Gastroesophageal sphincter (tissue), 4 donors: ENCODE measurements around the gene KRTAP10-2. TPM values are rescaled to one million over a fixed set of nuclear protein-coding genes. Genes with fewer than 3 reads are reported as not detected.
"Not testable (repeated sequence)": the region's sequence is repeated elsewhere in the genome, so short reads cannot be mapped to it uniquely, and the experiment has no call there.

Source experiments
- ATAC-seq: fragments of 150-250 bp; one replicate; pipeline ENCODE4 v1.9.1; 2016; ENCODE audit warnings: mild to moderate bottlenecking, moderate library complexity
- H3K27ac ChIP-seq, 4 donors: fragments of 200-600 bp; sonication (generic) in 3 of 4; 1 replicate in 3 of 4; 2 replicates in 1 of 4; pipeline ENCODE4 v1.5.1; 2016 to 2019
- H3K27me3 ChIP-seq: fragments of 200-600 bp; sonication (generic); one replicate; pipeline ENCODE4 v1.5.1; 2019
- H3K36me3 ChIP-seq, 2 donors: fragments of 200-600 bp; sonication (generic); one replicate each; pipeline ENCODE4 v1.5.1; 2019; ENCODE audit warnings: control low read depth in 1 of 2
- H3K4me1 ChIP-seq, 3 donors: fragments of 200-600 bp; sonication (generic); 1 replicate in 2 of 3; 2 replicates in 1 of 3; pipeline ENCODE4 v1.5.1; 2016 to 2019; ENCODE audit warnings: control low read depth in 2 of 3
- H3K4me3 ChIP-seq, 2 donors: fragments of 200-600 bp; sonication (generic); one replicate each; pipeline ENCODE4 v1.5.1; 2019; ENCODE audit warnings: mild to moderate bottlenecking in 1 of 2, moderate library complexity in 1 of 2
- H3K9me3 ChIP-seq, 3 donors: fragments of 200-600 bp; sonication (generic); one replicate each; pipeline ENCODE4 v1.5.1; 2017 to 2019; ENCODE audit warnings: control low read depth in 2 of 3
- CTCF ChIP-seq, 4 experiments: fragments of 200-600 bp in 2 of 4; fragments of 450-650 bp in 2 of 4; sonication (generic) in 1 of 4; IDR thresholded peaks; one replicate each; pipeline ENCODE4 v1.5.1; 2017 to 2019; ENCODE audit warnings: antibody characterized with exemption in 4 of 4, mild to moderate bottlenecking in 2 of 4, moderate library complexity in 2 of 4
- EP300 ChIP-seq: sonication (generic); formaldehyde crosslinking; IDR thresholded peaks from one replicate; pipeline ENCODE4 v1.6.1; 2017; ENCODE audit warnings: antibody characterized with exemption, mild to moderate bottlenecking
- POLR2A ChIP-seq, 2 donors: fragments of 450-650 bp; IDR thresholded peaks; one replicate each; pipeline ENCODE4 v1.6.1; 2017; ENCODE audit warnings: antibody characterized with exemption in 2 of 2, mild to moderate bottlenecking in 2 of 2, moderate library complexity in 1 of 2
- POLR2AphosphoS5 ChIP-seq: sonication (generic); formaldehyde crosslinking; IDR thresholded peaks from one replicate; pipeline ENCODE4 v1.6.1; 2017; ENCODE audit warnings: antibody characterized with exemption
- WGBS, 2 donors: methylation state at CpG; one replicate each; pipeline ENCODE4 v1.1.5; 2018; ENCODE audit warnings: low coverage in 1 of 2; 5-methylcytosine and 5-hydroxymethylcytosine counted together
- total RNA-seq, 4 donors: library from RNA; depleted of rRNA; stranded (reverse); fragments of >200 nt; gene quantifications; one replicate each; pipeline ENCODE4 v1.1.0, GENCODE V29; 2016

Gene KRTAP10-2
- total RNA-seq, 4 donors from 2014 or later, result not detected

- H3K27me3 ChIP-seq, result peaks cover 37% of the 10 kb centered on the region
- TF ChIP-seq CTCF (IDR thresholded peaks at IDR 0.05) (no peak), POLR2AphosphoS5 (no peak), EP300 (no peak)
- ATAC-seq, result no peak
- H3K4me1 ChIP-seq, result peaks cover 0 to 4% (median 0%) of the 10 kb centered on the region in 3 donors
- H3K9me3 ChIP-seq, result peaks cover 0 to 40% (median 0%) of the 10 kb centered on the region in 3 donors
- H3K4me3 ChIP-seq, result no peak overlapping the region
- WGBS, 2 donors, result 60 to 70% methylated on average over 6 of the region's 6 CpGs
- H3K27ac ChIP-seq, result no peak overlapping the region
- H3K36me3 ChIP-seq, result no peaks in the 10 kb centered on the region
Measured at GRCh38 chr21:44583800-44584147, 32.5 kb upstream of the KRTAP10-2 start.

- H3K4me3 ChIP-seq, result no peak overlapping the region
- 14 to 15% methylated on average over 10 to 11 of the region's 11 CpGs for WGBS, 2 donors
- H3K9me3 ChIP-seq, result peaks cover 0 to 43% (median 0%) of the 10 kb centered on the region in 3 donors
- peaks cover 42% of the 10 kb centered on the region for H3K27me3 ChIP-seq
- H3K36me3 ChIP-seq, result no peaks in the 10 kb centered on the region
- H3K4me1 ChIP-seq, result peaks cover 0 to 4% (median 0%) of the 10 kb centered on the region in 3 donors
- TF ChIP-seq CTCF (IDR thresholded peaks at IDR 0.05) (no peak), POLR2AphosphoS5 (no peak), POLR2A (IDR thresholded peaks at IDR 0.05) (no peak), EP300 (no peak)
- no peak for ATAC-seq
- H3K27ac ChIP-seq, result no peak overlapping the region
Measured at GRCh38 chr21:44583089-44583799, 31.9 kb upstream of the KRTAP10-2 start.

- WGBS, 2 donors, result 64 to 73% methylated on average over 14 of the region's 15 CpGs
- no peak for TF ChIP-seq POLR2A (IDR thresholded peaks at IDR 0.05)
- TF ChIP-seq CTCF (IDR thresholded peaks at IDR 0.05), result no peak
- TF ChIP-seq EP300, result no peak
- TF ChIP-seq POLR2AphosphoS5, result no peak
- Histone ChIP-seq H3K4me1 (peaks cover 0 to 4% (median 0%) of the 10 kb centered on the region in 3 donors), H3K36me3 (no peaks in the 10 kb centered on the region), H3K9me3 (peaks cover 0 to 54% (median 0%) of the 10 kb centered on the region in 3 donors), H3K27ac (no peak overlapping the region), H3K27me3 (peaks cover 46% of the 10 kb centered on the region), H3K4me3 (no peak overlapping the region)
- no peak for ATAC-seq
Measured at GRCh38 chr21:44582055-44582454, 30.8 kb upstream of the KRTAP10-2 start.

GRCh38 chr21:44581158-44581557, 29.9 kb upstream of the KRTAP10-2 start:
- Histone ChIP-seq H3K9me3 (peaks cover 0 to 63% (median 0%) of the 10 kb centered on the region in 3 donors), H3K36me3 (no peaks in the 10 kb centered on the region), H3K4me3 (no peak overlapping the region), H3K27ac (no peak overlapping the region), H3K4me1 (peaks cover 0 to 4% (median 0%) of the 10 kb centered on the region in 3 donors), H3K27me3 (peaks cover 47% of the 10 kb centered on the region)
- WGBS, 2 donors, result 82 to 90% methylated on average over 3 of the region's 3 CpGs
- TF ChIP-seq CTCF (IDR thresholded peaks at IDR 0.05) (no peak), POLR2AphosphoS5 (no peak), POLR2A (IDR thresholded peaks at IDR 0.05) (no peak), EP300 (no peak)
- ATAC-seq, result no peak

- not testable (repeated sequence) for H3K36me3 ChIP-seq, H3K4me3 ChIP-seq, ATAC-seq, H3K4me1 ChIP-seq, H3K27ac ChIP-seq
- WGBS, 2 donors, result 19 to 55% methylated on average over 9 to 15 of the region's 19 CpGs
- peaks cover 0 to 64% (median 0%) of the 10 kb centered on the region in 3 donors for H3K9me3 ChIP-seq
- peaks cover 46% of the 10 kb centered on the region for H3K27me3 ChIP-seq
Measured at GRCh38 chr21:44580231-44580821, 29.0 kb upstream of the KRTAP10-2 start, which contains the start of gene KRTAP10-5. Gene KRTAP10-5, minus strand, starts transcription at chr21:44580604. Its CDS starts 26 bp downstream, at chr21:44580578.
